CD4-positive, alpha-beta T cell treated with Interleukin-1 beta for 1 hour (primary cell): ENCODE data around the gene GRM2.

Source experiments
- DNase-seq, 2 donors: peaks; one replicate each; pipeline ENCODE4 v3.0.0-alpha.2; 2020 to 2022

GRM2 gene

DNA sequence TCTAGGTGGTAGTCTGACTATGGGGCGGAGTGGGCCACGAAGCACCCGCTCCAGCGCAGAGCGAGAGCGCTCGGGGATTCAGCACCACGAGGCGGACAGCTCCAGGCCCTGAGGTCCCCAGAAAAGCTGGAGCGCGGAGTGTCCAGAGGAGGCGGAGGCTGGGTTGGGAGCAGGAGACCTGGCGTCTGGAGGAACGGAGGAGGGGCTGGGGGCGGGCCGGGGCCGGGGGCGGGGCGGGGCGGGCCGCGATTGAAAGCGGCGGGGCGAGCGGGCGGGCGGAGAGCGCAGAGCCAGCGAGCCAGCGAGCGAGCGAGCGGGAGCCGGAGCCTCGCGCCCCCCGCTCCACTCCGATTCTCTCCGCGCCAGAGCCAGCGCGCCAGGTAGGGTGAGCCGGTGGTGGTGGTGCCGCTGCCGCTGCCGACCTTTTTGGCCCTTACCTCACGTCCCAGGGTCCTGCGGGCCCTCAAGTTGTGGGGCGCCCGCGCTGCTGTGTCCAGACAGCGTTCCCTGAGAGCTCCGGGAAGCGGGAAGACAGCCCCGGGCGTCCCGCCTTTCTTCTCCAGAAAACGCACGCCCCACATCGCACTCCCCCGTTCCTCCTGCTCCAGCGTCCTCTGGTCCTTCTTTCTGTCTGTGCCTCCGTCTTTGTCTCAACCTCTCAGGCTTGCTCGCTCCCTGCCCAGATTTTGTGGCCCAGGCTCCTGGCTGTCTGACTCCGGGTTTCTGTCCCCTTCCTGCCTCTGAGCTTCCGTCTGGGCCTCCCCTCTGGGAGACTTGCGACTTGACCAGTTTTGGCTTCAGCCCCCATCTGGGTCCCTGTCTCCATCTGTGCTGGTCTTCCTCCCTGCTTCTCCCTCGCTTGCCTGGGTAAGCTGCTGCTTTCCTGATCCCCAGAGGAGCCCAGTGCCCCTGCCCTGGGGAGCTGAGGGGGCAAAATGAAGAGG lies at the start of gene GRM2:
Gene GRM2 (plus strand): TSS at position 281 of the 944 bp plus-strand sequence. CDS start 1,916 bp downstream, outside the sequence.
- DNase-seq, result peak in 1 of 2 donors; percentile 12

DNA sequence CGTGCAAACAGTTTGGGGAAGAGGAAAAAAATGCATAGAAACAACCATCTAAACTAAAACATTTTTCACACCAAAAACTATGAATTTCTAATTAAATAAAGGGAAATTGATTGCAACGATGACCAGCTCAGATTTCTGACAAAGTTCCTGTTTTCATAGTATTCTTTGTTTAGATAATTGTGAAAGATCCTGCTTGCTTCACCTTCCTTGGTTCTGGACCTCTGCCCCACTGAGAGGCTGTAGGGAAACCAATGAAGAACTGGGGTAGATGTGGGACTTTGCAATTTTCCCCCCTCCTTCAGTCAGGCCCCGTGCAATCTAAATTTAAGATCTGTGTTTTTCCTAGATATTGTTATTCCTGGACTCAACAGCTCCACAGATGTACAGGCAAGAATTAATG lies 49.6 kb upstream of the GRM2 start:
- DNase-seq, result no peak

GRCh38 chr3:51659942-51660341 lies 46.9 kb upstream of the GRM2 start:
- DNase-seq, result no peak

- no peak for DNase-seq
These were observed 44.4 kb upstream of the GRM2 start for GRCh38 chr3:51662456-51662855.

GRCh38 chr3:51668756-51669155 lies 38.1 kb upstream of the GRM2 start:
- DNase-seq, result no peak

GRCh38 chr3:51669241-51670052 lies 37.4 kb upstream of the GRM2 start:
- DNase-seq, result peak; percentile 79 to 83

GRCh38 chr3:51670053-51670822 lies 36.6 kb upstream of the GRM2 start:
- peak in 1 of 2 donors; percentile 65 for DNase-seq

DNA sequence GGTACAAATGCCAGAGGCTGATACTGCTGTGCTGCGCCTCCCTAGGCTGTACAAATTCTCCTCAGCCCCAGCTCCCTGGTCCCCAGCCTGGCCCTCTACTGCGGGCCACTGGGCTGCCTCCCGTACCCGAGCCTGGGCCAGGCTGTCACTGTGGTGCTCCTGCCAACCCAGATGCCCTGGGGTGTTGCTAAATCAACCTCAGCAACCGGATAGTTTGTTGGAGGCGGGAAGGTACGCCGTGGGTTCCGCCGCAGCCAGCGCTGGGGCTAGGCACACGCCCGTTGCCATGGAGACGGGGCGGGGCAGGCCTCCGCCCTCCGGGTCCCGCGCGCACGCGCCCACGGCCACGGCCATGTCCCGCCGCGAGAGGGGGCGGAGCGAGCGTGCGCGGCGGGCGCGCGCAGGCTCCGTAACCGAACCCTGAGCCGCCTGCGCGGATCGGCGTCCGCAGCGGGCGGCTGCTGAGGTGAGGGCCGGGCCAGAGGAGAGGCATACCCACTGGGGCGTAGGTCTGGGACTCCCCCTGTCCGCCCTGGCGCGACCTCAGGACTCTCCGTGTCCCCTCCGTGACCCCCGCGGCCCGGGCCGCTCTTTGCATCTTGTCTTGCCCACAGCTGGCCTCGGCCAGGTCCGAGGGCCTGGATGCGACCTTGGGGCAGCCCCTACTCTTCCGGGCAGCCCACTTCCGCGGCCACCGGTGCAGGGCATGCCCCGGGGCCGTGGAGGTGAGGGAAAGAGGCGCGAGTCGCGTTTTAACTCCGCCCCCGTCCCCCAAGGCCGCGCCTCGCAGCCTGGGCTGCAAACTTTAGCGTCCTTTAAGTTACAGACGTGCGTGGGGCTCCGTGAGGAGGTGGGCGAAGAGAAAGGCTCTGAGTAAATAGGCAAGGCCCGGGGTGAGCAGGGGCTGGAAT lies 35.8 kb upstream of the GRM2 start, which contains the start of gene TEX264:
Gene TEX264 (plus strand): TSS at position 430 of the 911 bp plus-strand sequence. CDS start 3,053 bp downstream, outside the sequence.
- peak; percentile 94 to 96 for DNase-seq

DNA sequence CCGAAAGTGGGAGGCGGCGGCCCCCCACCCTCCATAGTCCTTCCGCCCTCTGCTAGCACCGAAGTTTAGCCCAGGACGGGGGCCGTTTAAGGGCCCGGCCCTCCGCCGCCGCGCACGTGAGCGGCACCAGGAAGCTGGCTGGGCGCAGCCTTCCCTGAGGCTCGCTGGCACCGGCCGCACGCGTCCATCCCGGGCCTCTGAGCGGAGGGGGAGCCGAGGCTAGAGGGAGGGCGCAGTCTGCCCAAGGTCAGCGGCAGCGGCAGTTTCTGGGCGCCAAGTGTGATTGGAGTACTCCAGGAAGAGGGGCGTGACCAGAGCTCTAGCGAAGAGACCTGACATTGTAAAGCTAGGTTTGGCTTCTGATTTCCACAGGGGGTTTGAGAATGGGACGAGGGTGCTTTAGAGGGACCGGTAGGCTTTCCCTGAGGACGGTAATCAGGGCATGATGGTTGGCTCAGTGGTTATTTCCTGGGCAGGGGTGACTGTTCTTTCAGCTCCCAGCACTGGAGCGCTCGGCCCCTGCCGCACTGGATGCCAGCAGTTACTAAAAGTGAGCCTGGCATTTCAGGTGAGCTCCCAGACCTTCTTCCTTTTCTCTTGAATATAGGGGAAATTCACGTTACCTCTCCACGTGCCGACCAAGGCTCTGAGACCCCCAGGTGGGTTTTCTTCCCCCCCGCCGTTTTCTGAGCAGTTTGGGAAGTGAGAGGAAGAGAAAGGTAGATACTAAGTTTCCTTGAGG lies 35.0 kb upstream of the GRM2 start:
- peak; percentile 50 to 51 for DNase-seq

- no peak for DNase-seq
These were observed 33.6 kb upstream of the GRM2 start for GRCh38 chr3:51673181-51673801.

- no peak for DNase-seq
These were observed 32.8 kb upstream of the GRM2 start for GRCh38 chr3:51673802-51674654.

GRCh38 chr3:51675201-51675611 lies 31.7 kb upstream of the GRM2 start:
- DNase-seq, result no peak

DNA sequence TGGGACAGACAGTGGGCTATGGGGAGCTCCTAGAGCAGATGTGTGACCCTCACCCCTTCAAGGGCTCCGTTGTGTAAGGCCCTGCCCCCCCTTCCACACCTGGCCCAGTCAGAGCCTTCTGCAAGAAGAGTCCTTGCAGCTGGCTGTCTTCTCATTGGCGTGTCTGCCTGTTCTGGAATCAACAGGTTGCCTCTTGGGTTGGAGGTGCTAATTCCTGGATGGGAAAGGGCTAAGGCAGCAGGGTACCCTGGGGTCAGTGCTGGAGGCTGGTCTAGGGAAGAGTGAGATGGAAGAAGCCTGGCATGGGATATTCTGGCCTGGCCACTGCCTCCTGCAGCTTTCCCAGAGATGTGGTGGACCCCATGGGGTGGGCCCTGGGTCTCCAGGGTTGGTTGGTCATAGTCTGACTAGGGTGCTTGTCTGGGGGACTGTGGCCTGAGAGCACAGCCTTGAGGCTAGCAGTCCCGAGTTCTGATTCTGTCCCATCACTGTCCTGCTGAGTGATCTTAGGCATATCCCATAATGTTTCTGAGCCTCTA lies 30.7 kb upstream of the GRM2 start:
- DNase-seq, result no peak

DNA sequence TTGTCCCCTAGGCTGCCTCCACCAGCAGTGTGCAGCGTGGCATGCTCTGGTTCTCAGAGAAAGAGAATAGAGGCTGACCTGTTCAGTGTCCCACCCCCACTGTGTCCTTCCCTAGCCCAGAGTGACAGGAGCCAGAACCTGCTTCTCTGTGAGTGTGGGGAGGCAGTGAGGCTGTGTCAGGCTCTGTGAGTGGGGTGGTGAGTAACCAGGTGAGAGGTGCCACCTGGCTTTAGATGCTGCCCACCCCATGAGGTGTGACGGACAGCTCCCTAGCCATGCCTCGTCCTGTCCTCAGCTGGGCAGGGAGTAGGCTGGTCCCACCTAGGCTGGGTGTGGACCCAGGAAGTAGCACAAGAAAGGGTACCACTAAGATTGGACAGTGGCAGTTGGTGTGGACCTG lies 29.5 kb upstream of the GRM2 start:
- DNase-seq, result no peak

DNA sequence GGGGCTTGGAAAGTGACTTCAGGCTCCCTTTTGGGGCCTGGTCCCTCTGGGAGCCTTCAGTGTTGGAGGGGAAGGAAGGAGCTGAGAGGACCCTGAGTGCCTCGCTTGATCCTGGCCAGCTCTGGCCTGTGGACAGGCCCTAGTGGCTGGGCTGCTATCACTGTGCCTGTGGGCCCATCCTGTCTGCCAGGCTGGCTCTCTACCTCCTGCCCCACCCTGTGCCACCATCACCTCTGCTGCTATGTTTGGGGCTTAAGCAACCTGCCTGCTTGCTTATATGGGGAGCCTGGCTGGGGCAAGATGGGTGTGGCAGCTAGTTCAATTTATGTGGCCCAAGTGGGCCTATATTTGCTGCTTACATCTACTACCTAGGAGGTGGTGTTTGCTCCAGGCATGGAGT lies 28.7 kb upstream of the GRM2 start:
- DNase-seq, result no peak

GRCh38 chr3:51678641-51679040 lies 28.2 kb upstream of the GRM2 start:
- DNase-seq, result no peak

GRCh38 chr3:51679318-51679717 lies 27.6 kb upstream of the GRM2 start:
- DNase-seq, result no peak

DNA sequence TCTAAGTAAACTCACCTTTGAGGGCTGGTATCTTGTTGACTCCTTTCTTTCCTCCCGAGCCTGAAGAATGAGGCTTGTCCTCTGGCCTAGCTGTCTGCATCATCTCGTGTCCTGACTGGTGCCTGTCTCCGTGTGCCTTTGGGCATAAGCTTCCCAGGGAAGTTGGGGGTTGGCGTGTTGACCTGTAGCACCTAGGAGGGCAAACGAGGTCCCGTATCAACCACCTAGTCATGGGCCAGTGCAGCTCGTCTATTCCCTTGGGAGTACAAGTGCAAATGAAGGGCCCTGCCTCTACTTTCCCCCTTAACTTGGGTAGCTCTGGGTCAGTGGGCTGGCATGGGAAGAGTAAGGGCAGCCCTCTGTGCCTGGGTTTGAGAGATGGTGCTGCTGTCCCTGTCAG lies 27.1 kb upstream of the GRM2 start:
- no peak for DNase-seq

GRCh38 chr3:51680196-51680595 lies 26.7 kb upstream of the GRM2 start:
- DNase-seq, result no peak
